ENCODE results near the gene FAM163B. TPM values are rescaled to one million over a fixed set of nuclear protein-coding genes. Genes with fewer than 3 reads are reported as not detected.

FAM163B gene
- total RNA-seq, 4 donors from 2014 or later = not detected

DNA sequence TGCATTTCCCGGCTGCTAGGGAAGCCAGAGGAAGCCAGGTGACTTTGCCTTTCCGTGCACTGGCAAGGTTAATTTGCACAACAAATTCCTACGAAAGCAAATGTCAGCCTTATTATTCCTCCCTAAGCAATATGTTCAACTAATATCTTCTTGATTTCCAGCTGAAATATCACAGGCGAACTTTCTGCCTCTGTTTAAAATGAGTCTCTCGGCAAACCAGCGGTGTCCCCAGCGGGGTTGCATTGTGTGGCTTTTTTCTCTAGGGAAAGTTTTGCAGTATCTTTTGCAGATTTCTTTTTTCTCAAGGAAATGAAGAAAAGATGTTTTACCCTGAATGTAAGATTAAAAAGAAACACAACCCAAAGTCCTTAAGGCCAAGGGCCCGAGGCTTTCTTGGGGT, 28.9 kb upstream of the FAM163B start:
- TF ChIP-seq, protein P1, sequence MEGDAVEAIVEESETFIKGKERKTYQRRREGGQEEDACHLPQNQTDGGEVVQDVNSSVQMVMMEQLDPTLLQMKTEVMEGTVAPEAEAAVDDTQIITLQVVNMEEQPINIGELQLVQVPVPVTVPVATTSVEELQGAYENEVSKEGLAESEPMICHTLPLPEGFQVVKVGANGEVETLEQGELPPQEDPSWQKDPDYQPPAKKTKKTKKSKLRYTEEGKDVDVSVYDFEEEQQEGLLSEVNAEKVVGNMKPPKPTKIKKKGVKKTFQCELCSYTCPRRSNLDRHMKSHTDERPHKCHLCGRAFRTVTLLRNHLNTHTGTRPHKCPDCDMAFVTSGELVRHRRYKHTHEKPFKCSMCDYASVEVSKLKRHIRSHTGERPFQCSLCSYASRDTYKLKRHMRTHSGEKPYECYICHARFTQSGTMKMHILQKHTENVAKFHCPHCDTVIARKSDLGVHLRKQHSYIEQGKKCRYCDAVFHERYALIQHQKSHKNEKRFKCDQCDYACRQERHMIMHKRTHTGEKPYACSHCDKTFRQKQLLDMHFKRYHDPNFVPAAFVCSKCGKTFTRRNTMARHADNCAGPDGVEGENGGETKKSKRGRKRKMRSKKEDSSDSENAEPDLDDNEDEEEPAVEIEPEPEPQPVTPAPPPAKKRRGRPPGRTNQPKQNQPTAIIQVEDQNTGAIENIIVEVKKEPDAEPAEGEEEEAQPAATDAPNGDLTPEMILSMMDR (IDR thresholded peaks at IDR 0.05; ENCODE audit: low read depth) = no peak

DNA sequence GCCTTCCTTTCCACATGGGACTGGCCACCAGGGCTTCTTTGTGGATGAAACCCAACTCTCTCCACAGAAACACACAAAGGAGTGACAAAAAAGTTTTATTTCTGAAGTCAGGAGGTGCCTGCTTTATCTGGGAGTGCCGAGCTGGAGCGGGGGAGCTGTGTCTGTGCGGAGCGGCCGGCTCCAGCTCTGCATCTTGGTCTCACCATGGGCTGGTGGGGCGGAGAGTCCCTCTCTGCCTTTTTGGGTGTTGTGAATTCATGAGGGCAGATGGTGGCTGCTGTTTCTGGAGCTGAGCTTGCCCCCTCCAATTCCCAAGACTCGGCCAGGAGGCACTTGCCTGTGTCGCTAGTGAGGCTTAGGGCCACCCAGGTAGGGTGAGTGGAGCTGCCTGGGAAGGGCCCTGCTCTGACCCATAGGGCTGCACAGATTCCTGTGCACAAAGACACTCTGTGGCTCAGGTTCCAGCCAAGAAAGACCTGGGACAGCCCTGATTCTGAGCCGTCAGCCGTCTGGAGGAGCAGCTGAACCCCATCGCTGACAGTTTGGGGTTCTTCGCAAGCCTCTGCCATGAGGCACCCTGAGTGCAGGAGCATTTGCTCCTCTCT, 28.4 kb upstream of the FAM163B start:
- TF ChIP-seq, protein P1 (IDR thresholded peaks at IDR 0.05; ENCODE audit: low read depth) = no peak

DNA sequence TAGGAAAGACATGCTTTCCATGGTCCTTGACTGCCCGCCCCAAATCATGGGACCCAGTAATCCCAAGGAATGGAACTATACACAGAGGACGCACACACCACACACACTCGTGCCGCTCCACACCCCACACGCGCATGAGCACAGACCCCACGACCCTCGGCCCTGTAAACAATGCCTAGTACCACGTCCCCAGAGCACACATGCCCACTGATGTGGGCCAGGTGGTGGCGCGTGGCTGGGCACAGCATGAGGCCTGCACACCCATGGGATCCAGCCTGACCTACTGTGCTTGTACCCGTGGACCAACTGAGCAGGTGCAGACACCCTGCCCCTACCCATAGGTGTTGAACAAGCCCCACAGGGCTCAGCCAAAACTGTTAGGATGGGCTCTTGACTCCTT, 27.7 kb upstream of the FAM163B start:
- TF ChIP-seq, protein P1 (IDR thresholded peaks at IDR 0.05; ENCODE audit: low read depth) = no peak

DNA sequence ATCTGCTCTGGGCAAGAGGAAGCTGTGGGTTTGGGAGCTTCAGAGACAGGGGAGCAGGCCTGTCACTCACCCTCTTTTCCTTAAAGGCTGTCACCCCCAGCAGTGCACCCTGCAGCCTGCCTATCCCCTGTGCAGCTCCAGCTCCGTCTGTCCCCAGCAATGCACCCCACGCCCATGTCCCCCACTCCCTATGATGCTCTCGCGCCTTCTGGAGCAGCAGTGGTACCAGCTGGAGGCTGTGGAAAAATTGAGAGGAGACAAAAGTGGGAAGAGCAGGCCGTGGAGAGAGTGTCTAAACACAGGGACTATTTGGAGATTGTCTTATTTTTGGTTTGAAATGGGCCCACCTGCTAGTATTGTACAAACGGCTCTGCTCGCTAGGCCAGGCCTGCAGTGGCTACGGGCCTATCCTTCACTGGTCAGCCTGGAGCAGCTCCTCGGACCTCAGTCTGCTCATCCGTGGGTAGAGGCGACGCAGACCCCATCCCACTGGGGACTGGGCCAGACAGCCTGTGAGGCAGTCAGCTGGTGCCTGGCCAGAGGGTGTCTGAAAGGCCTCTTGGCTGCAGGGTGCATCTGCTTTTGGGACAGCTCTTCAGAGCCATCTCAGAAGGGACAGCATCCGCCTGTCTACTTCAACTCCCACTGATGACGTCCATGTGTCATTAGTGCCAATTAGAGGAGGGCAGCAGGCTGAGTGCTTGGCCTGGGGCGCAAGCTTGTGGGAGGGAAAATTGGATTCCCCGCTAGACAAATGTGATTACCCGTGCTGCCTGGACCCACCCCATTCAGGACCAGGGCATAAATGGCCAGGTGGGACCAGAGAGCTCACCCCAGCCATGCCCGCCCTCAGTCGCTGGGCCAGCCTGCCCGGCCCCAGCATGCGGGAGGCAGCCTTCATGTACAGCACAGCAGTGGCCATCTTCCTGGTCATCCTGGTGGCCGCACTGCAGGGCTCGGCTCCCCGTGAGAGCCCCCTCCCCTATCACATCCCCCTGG, 26.6 kb upstream of the FAM163B start, which contains the start of gene DBH:
Gene DBH (plus strand): TSS at position 831 of the 999 bp plus-strand sequence. CDS start 9 bp downstream, at position 840.
- TF ChIP-seq, protein P1 (IDR thresholded peaks at IDR 0.05; ENCODE audit: low read depth) = no peak

DNA sequence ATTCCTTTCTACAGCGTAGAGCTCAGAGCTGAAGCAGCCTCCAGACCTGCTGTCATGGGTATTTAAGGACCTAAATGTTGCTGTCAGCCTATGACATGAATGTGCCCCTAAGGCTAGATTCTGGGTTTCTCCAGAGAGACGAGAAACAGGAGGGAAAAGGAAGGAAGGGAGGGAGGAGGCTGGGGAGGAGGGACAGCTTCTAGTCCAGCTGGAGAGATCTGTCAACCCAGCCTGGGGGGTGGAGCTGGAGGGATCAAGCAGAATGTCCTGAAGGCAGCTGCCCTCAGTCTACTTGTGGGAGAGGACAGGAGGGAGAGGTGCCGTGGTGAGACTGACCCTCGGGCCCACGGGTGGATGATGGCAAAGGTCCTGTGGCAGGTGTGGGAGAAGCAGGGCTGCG, 25.9 kb upstream of the FAM163B start:
- TF ChIP-seq, protein P1 (IDR thresholded peaks at IDR 0.05; ENCODE audit: low read depth) = no peak

DNA sequence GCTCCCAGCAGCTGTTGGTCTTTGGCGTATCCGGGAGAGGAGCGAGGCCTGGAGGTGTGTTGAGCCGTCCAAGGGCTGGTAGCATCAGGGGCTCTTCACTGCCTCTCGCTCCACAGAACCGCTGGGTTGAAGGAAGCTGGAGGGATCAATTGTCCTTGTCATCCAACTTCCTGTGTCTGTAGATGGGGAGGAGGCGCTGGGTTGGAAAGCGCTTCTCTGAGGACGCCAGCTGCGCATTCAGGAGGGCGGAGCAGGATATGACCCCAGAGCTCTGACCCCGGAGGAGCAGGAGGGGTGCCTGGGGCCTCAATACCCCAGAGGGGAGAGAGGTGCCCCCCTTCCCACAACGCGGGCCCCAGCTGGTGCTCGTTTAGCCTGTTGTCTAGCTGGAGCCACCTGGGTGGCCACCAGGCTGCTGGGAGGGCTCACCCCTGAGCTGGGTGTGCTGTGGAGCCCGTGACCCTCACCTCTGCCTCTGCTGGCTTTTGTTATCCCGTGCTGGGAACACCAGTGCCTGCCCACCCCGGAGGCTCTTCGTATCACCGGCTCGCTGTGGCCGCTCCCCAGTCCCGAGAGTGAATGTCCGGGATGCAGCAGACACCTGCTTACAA, 25.0 kb upstream of the FAM163B start:
- TF ChIP-seq, protein P1 (IDR thresholded peaks at IDR 0.05; ENCODE audit: low read depth) = no peak

DNA sequence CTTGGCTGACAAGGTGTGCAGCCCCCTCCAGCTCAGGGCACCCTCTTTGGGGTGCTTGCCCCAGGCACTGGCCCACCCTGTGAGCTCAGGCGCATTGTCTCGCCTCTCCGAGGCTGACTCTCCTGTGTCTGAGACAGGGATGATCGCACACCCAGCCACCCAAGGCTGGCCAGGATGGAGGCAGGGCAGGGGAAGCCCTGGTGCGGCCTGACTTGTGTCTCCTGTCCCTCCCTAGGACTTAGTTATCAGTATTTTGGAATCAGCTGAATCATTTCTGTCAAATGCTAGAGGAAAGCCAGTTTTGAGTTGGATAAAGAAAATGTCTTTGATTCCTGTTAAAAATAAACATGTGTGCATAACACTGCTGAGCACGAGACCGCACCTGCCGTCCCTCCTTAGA, 24.5 kb upstream of the FAM163B start:
- TF ChIP-seq, protein P1 (IDR thresholded peaks at IDR 0.05; ENCODE audit: low read depth) = no peak

Measured in subcutaneous adipose tissue (tissue), 4 donors.